NT2/D1 (cell line): ENCODE results near the gene TINCR.

ENCODE experiments used
- YY1 ChIP-seq: IDR thresholded peaks from 2 replicates; pipeline ENCODE4 v1.6.1; 2011; ENCODE audit not compliant: insufficient read length, insufficient read depth
- ZNF274 ChIP-seq: IDR thresholded peaks from 2 replicates; pipeline ENCODE4 v1.6.1; 2011; ENCODE audit warnings: mild to moderate bottlenecking, low read depth, low read length

DNA sequence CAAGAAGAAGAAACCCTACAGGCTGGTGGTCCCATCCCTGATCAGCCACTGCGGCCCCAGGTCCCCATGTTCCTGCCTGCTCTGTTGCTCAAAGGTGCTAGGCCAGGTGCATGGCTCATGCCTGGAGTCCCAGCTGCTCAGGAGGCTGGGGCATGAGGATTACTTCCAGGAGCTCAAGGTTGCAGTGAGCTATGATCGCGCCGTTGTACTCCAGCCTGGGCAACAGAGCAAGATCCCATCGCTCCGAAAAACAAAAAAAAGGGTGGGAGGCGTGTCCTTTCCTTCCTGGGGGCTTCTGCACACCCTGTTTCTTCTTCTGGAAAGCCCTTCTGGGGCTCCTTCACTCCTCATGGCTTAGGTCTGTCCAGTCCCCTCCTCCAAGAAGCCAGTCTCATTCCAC, 11.9 kb upstream of the TINCR start:
- no peak for TF ChIP-seq YY1
- TF ChIP-seq ZNF274: no peak
